SK-N-SH (cell line): ENCODE data around the gene SLC24A3.

Experiments
- CTCF ChIP-seq: fragments of 200-600 bp; sonication (generic); IDR thresholded peaks from 2 replicates; pipeline ENCODE4 v1.6.1; 2017; ENCODE audit warnings: antibody characterized with exemption, mild to moderate bottlenecking, moderate library complexity
- IRF3 ChIP-seq: fragments of 150-350 bp; IDR thresholded peaks from 2 replicates; pipeline ENCODE4 v1.6.1; 2016; ENCODE audit warnings: mild to moderate bottlenecking, low read depth, low read length
- JUND ChIP-seq: IDR thresholded peaks from 2 replicates; pipeline ENCODE4 v1.4.0; 2012
- NRF1 ChIP-seq: IDR thresholded peaks from 2 replicates; pipeline ENCODE4 v1.6.1; 2012; ENCODE audit warnings: low read depth, mild to moderate bottlenecking, low read length
- POLR2AphosphoS5 ChIP-seq: IDR thresholded peaks from 2 replicates; pipeline ENCODE4 v1.6.1; 2012; ENCODE audit warnings: low read depth, low read length

DNA sequence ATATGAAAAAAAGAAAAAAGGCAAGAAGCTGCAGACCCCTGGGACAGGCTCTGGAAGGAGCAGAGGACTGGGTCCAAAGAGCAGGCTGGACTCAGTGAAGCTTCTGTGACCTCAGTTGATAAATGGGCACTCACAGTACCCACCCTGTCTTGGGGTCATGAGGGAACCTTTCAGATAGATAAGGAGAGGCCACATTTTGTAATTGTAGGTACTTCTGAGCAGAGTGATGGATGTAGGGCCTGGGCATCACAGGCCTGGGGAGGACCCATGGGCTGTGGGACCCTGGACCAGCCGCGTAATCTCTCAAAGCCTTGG lies 79.3 kb downstream of the SLC24A3 start:
- TF ChIP-seq POLR2AphosphoS5 (no peak), CTCF (no peak), IRF3 (no peak), NRF1 (no peak), JUND (no peak)
